ENCODE measurements around the gene ACVRL1.

ACVRL1 gene

GRCh38 chr12:51938726-51939125, 31.4 kb downstream of the ACVRL1 start:
- Histone ChIP-seq H3K4me3 (ENCODE audit: low read length) (no peak overlapping the region), H3K9me3 (ENCODE audit: insufficient read depth, low read depth, low read length) (no peaks in the 10 kb centered on the region), H3K9ac (ENCODE audit: low read depth, low read length) (no peak overlapping the region), H3K4me1 (ENCODE audit: insufficient read depth, low read length) (no peaks in the 10 kb centered on the region), H3K36me3 (ENCODE audit: insufficient read depth, low read length) (no peaks in the 10 kb centered on the region), H3K27ac (ENCODE audit: low read depth, low read length) (no peak overlapping the region), H3K27me3 (ENCODE audit: insufficient read depth, low read length) (no peaks in the 10 kb centered on the region)
- WGBS: 89% methylated on average over 5 of the region's 6 CpGs

- 81% methylated on average over 15 of the region's 15 CpGs for WGBS
- no peaks in the 10 kb centered on the region for H3K36me3 ChIP-seq (ENCODE audit: insufficient read depth, low read length)
- H3K27me3 ChIP-seq (ENCODE audit: insufficient read depth, low read length): no peaks in the 10 kb centered on the region
- H3K4me3 ChIP-seq (ENCODE audit: low read length): no peak overlapping the region
- peaks cover 11% of the 10 kb centered on the region for H3K9me3 ChIP-seq (ENCODE audit: insufficient read depth, low read depth, low read length)
- H3K4me1 ChIP-seq (ENCODE audit: insufficient read depth, low read length): no peaks in the 10 kb centered on the region
- no peak overlapping the region for H3K9ac ChIP-seq (ENCODE audit: low read depth, low read length)
- no peak overlapping the region for H3K27ac ChIP-seq (ENCODE audit: low read depth, low read length)
These were observed 33.8 kb downstream of the ACVRL1 start for GRCh38 chr12:51941011-51941581.

GRCh38 chr12:51941604-51942003, 34.3 kb downstream of the ACVRL1 start:
- WGBS: 84% methylated on average over 4 of the region's 4 CpGs
- no peaks in the 10 kb centered on the region for H3K4me1 ChIP-seq (ENCODE audit: insufficient read depth, low read length)
- no peak overlapping the region for H3K9ac ChIP-seq (ENCODE audit: low read depth, low read length)
- H3K27me3 ChIP-seq (ENCODE audit: insufficient read depth, low read length): no peaks in the 10 kb centered on the region
- H3K27ac ChIP-seq (ENCODE audit: low read depth, low read length): no peak overlapping the region
- H3K9me3 ChIP-seq (ENCODE audit: insufficient read depth, low read depth, low read length): peaks cover 11% of the 10 kb centered on the region
- H3K4me3 ChIP-seq (ENCODE audit: low read length): no peak overlapping the region
- H3K36me3 ChIP-seq (ENCODE audit: insufficient read depth, low read length): no peaks in the 10 kb centered on the region

GRCh38 chr12:51942056-51942455, 34.8 kb downstream of the ACVRL1 start:
- H3K36me3 ChIP-seq (ENCODE audit: insufficient read depth, low read length): no peaks in the 10 kb centered on the region
- H3K27ac ChIP-seq (ENCODE audit: low read depth, low read length): no peak overlapping the region
- H3K4me1 ChIP-seq (ENCODE audit: insufficient read depth, low read length): no peaks in the 10 kb centered on the region
- peaks cover under 1% of the 10 kb centered on the region; the same call in 1 of the 2 replicates for H3K27me3 ChIP-seq (ENCODE audit: insufficient read depth, low read length)
- H3K9ac ChIP-seq (ENCODE audit: low read depth, low read length): no peak overlapping the region
- H3K4me3 ChIP-seq (ENCODE audit: low read length): no peak overlapping the region
- 92% methylated on average over 7 of the region's 7 CpGs for WGBS
- H3K9me3 ChIP-seq (ENCODE audit: insufficient read depth, low read depth, low read length): peaks cover 11% of the 10 kb centered on the region

- Histone ChIP-seq H3K27me3 (ENCODE audit: insufficient read depth, low read length) (peaks cover 5% of the 10 kb centered on the region), H3K27ac (ENCODE audit: low read depth, low read length) (no peak overlapping the region), H3K36me3 (ENCODE audit: insufficient read depth, low read length) (no peaks in the 10 kb centered on the region), H3K9me3 (ENCODE audit: insufficient read depth, low read depth, low read length) (peaks cover 11% of the 10 kb centered on the region), H3K4me1 (ENCODE audit: insufficient read depth, low read length) (no peaks in the 10 kb centered on the region), H3K4me3 (ENCODE audit: low read length) (no peak overlapping the region), H3K9ac (ENCODE audit: low read depth, low read length) (no peak overlapping the region)
- WGBS: 96% methylated on average over 6 of the region's 6 CpGs
These were observed 35.2 kb downstream of the ACVRL1 start for GRCh38 chr12:51942501-51943000.

- no peaks in the 10 kb centered on the region for H3K36me3 ChIP-seq (ENCODE audit: insufficient read depth, low read length)
- no peaks in the 10 kb centered on the region for H3K4me1 ChIP-seq (ENCODE audit: insufficient read depth, low read length)
- no peak overlapping the region for H3K9ac ChIP-seq (ENCODE audit: low read depth, low read length)
- H3K27ac ChIP-seq (ENCODE audit: low read depth, low read length): no peak overlapping the region
- H3K4me3 ChIP-seq (ENCODE audit: low read length): no peak overlapping the region
- peaks cover 12% of the 10 kb centered on the region for H3K27me3 ChIP-seq (ENCODE audit: insufficient read depth, low read length)
- H3K9me3 ChIP-seq (ENCODE audit: insufficient read depth, low read depth, low read length): peaks cover 11% of the 10 kb centered on the region
- WGBS: 92% methylated on average over 2 of the region's 2 CpGs
These were observed 36.0 kb downstream of the ACVRL1 start for GRCh38 chr12:51943346-51943745.

GRCh38 chr12:51944608-51945233, 37.4 kb downstream of the ACVRL1 start:
- 100% methylated on average over 1 of the region's 1 CpG for WGBS
- H3K4me3 ChIP-seq (ENCODE audit: low read length): no peak overlapping the region
- no peaks in the 10 kb centered on the region for H3K4me1 ChIP-seq (ENCODE audit: insufficient read depth, low read length)
- no peak overlapping the region for H3K9ac ChIP-seq (ENCODE audit: low read depth, low read length)
- peaks cover 25% of the 10 kb centered on the region for H3K27me3 ChIP-seq (ENCODE audit: insufficient read depth, low read length)
- peaks cover 11% of the 10 kb centered on the region for H3K9me3 ChIP-seq (ENCODE audit: insufficient read depth, low read depth, low read length)
- H3K27ac ChIP-seq (ENCODE audit: low read depth, low read length): no peak overlapping the region
- no peaks in the 10 kb centered on the region for H3K36me3 ChIP-seq (ENCODE audit: insufficient read depth, low read length)

GRCh38 chr12:51947246-51947996, 40.1 kb downstream of the ACVRL1 start:
- H3K27ac ChIP-seq (ENCODE audit: low read depth, low read length): no peak overlapping the region
- 92% methylated on average over 8 of the region's 8 CpGs for WGBS

GRCh38 chr12:51948066-51948465, 40.8 kb downstream of the ACVRL1 start:
- Histone ChIP-seq H3K27ac (ENCODE audit: low read depth, low read length) (no peak overlapping the region), H3K4me1 (ENCODE audit: insufficient read depth, low read length) (peaks cover 3% of the 10 kb centered on the region; the same call in 1 of the 2 replicates), H3K27me3 (ENCODE audit: insufficient read depth, low read length) (peaks cover 52% of the 10 kb centered on the region), H3K9me3 (ENCODE audit: insufficient read depth, low read depth, low read length) (peaks cover 11% of the 10 kb centered on the region), H3K9ac (ENCODE audit: low read depth, low read length) (no peak overlapping the region), H3K36me3 (ENCODE audit: insufficient read depth, low read length) (no peaks in the 10 kb centered on the region), H3K4me3 (ENCODE audit: low read length) (no peak overlapping the region)
- WGBS: 92% methylated on average over 6 of the region's 6 CpGs

More at GRCh38 chr12:51947246-51947996, 40.1 kb downstream of the ACVRL1 start:
- Histone ChIP-seq H3K36me3 (ENCODE audit: insufficient read depth, low read length) (no peaks in the 10 kb centered on the region), H3K4me3 (ENCODE audit: low read length) (no peak overlapping the region), H3K4me1 (ENCODE audit: insufficient read depth, low read length) (no peaks in the 10 kb centered on the region), H3K27me3 (ENCODE audit: insufficient read depth, low read length) (peaks cover 46% of the 10 kb centered on the region), H3K9me3 (ENCODE audit: insufficient read depth, low read depth, low read length) (peaks cover 11% of the 10 kb centered on the region), H3K9ac (ENCODE audit: low read depth, low read length) (no peak overlapping the region)

GRCh38 chr12:51949342-51950030, 42.2 kb downstream of the ACVRL1 start:
- Histone ChIP-seq H3K9ac (ENCODE audit: low read depth, low read length) (no peak overlapping the region), H3K4me3 (ENCODE audit: low read length) (no peak overlapping the region), H3K27me3 (ENCODE audit: insufficient read depth, low read length) (peaks cover 61% of the 10 kb centered on the region), H3K36me3 (ENCODE audit: insufficient read depth, low read length) (no peaks in the 10 kb centered on the region), H3K9me3 (ENCODE audit: insufficient read depth, low read depth, low read length) (peaks cover 6% of the 10 kb centered on the region), H3K4me1 (ENCODE audit: insufficient read depth, low read length) (peaks cover 5% of the 10 kb centered on the region; the same call in 1 of the 2 replicates), H3K27ac (ENCODE audit: low read depth, low read length) (no peak overlapping the region)
- 87% methylated on average over 6 of the region's 6 CpGs for WGBS
